HEK293 (cell line): ENCODE data around the gene C1orf167.

ENCODE experiments used
- CTCF ChIA-PET: fragments of 350-600 bp; formaldehyde crosslinking; extraction: SDS; loops from one replicate; lab custom pipeline; 2021; ENCODE audit warnings: antibody characterized with exemption; lab: Yijun Ruan, JAX
- POLR2A ChIA-PET: fragments of 300-600 bp; formaldehyde crosslinking; extraction: SDS; loops from one replicate; lab custom pipeline; 2020; ENCODE audit warnings: antibody characterized with exemption, inconsistent platforms; lab: Yijun Ruan, JAX
- H3K27ac ChIP-seq: fragments of 200-500 bp; sonication (Bioruptor generic); 2 replicates; pipeline ENCODE4 v1.5.1; 2014; ENCODE audit warnings: low read depth, low read length, control low read depth, inconsistent platforms; ENCODE audit errors: extremely low read depth
- H3K36me3 ChIP-seq, 2 experiments: fragments of 200-500 bp in 1 of 2; sonication (Bioruptor generic) in 1 of 2; 1 replicate in 1 of 2; 2 replicates in 1 of 2; pipeline ENCODE4 v1.5.1; 2014 to 2017; ENCODE audit warnings: inconsistent platforms in 2 of 2, low read length in 2 of 2; ENCODE audit not compliant: control insufficient read depth in 2 of 2, insufficient read depth in 1 of 2
- H3K4me1 ChIP-seq: fragments of 200-500 bp; sonication (Bioruptor generic); 2 replicates; pipeline ENCODE4 v1.5.1; 2014; ENCODE audit warnings: mild to moderate bottlenecking, low read length, inconsistent platforms; ENCODE audit not compliant: control insufficient read depth, insufficient read depth
- H3K4me3 ChIP-seq: 2 replicates; pipeline ENCODE4 v1.5.1; 2011; ENCODE audit warnings: low read depth, mild to moderate bottlenecking, control low read depth, low read length, moderate library complexity
- H3K9me3 ChIP-seq: fragments of 200-500 bp; sonication (Bioruptor generic); 2 replicates; pipeline ENCODE4 v1.5.1; 2014; ENCODE audit warnings: low read depth, low read length, inconsistent platforms; ENCODE audit not compliant: control insufficient read depth, insufficient read depth
- KLF10 ChIP-seq: fragments of 450-650 bp; IDR thresholded peaks from 2 replicates; pipeline ENCODE4 v1.5.1; 2018; ENCODE audit warnings: missing biosample characterization, mild to moderate bottlenecking, missing genetic modification characterization
- KLF8 ChIP-seq: fragments of 450-650 bp; formaldehyde crosslinking; IDR thresholded peaks from 2 replicates; pipeline ENCODE4 v1.5.1; 2016; ENCODE audit warnings: missing biosample characterization, missing genetic modification characterization
- MYNN ChIP-seq: fragments of 450-650 bp; formaldehyde crosslinking; IDR thresholded peaks from 2 replicates; pipeline ENCODE4 v1.5.1; 2016; ENCODE audit warnings: missing biosample characterization, missing genetic modification characterization, borderline replicate concordance
- PBX3 ChIP-seq: sonication (generic); formaldehyde crosslinking; IDR thresholded peaks from 2 replicates; pipeline ENCODE4 v1.8.1; 2022; ENCODE audit warnings: mild to moderate bottlenecking, moderate library complexity, missing genetic modification reagents
- PRDM4 ChIP-seq: fragments of 450-650 bp; formaldehyde crosslinking; IDR thresholded peaks from 2 replicates; pipeline ENCODE4 v1.5.1; 2017; ENCODE audit warnings: missing biosample characterization, missing genetic modification characterization
- RBAK ChIP-seq: fragments of 450-650 bp; formaldehyde crosslinking; IDR thresholded peaks from 2 replicates; pipeline ENCODE4 v1.5.1; 2016; ENCODE audit warnings: missing biosample characterization, missing genetic modification characterization
- TRIM28 ChIP-seq: IDR thresholded peaks from 2 replicates; pipeline ENCODE4 v1.6.1; 2011; ENCODE audit warnings: low read length, control low read depth, borderline replicate concordance
- WT1 ChIP-seq: fragments of 450-650 bp; formaldehyde crosslinking; IDR thresholded peaks from 2 replicates; pipeline ENCODE4 v1.5.1; 2016; ENCODE audit warnings: missing biosample characterization, missing genetic modification characterization
- ZBTB1 ChIP-seq: fragments of 450-650 bp; formaldehyde crosslinking; IDR thresholded peaks from 2 replicates; pipeline ENCODE4 v1.5.1; 2016; ENCODE audit warnings: missing biosample characterization, missing genetic modification characterization
- ZFP69B ChIP-seq: fragments of 450-650 bp; formaldehyde crosslinking; IDR thresholded peaks from 2 replicates; pipeline ENCODE4 v1.5.1; 2016; ENCODE audit warnings: missing biosample characterization, missing genetic modification characterization
- ZIC2 ChIP-seq: fragments of 450-650 bp; formaldehyde crosslinking; IDR thresholded peaks from 2 replicates; pipeline ENCODE4 v1.5.1; 2016; ENCODE audit warnings: missing biosample characterization, missing genetic modification characterization
- ZNF2 ChIP-seq: fragments of 450-650 bp; formaldehyde crosslinking; IDR thresholded peaks from 2 replicates; pipeline ENCODE4 v1.5.1; 2016; ENCODE audit warnings: missing biosample characterization, missing genetic modification characterization
- ZNF214 ChIP-seq: fragments of 450-650 bp; formaldehyde crosslinking; IDR thresholded peaks from 2 replicates; pipeline ENCODE4 v1.5.1; 2017; ENCODE audit warnings: missing biosample characterization, mild to moderate bottlenecking, missing genetic modification characterization, borderline replicate concordance
- ZNF518A ChIP-seq: fragments of 450-650 bp; formaldehyde crosslinking; conservative IDR thresholded peaks from 2 replicates; pipeline ENCODE4 v1.5.1; 2016; ENCODE audit warnings: low read depth, missing biosample characterization, missing genetic modification characterization
- ZNF548 ChIP-seq: fragments of 450-650 bp; formaldehyde crosslinking; IDR thresholded peaks from 2 replicates; pipeline ENCODE4 v1.5.1; 2016; ENCODE audit warnings: missing biosample characterization, missing genetic modification characterization
- ZNF571 ChIP-seq: fragments of 450-650 bp; formaldehyde crosslinking; IDR thresholded peaks from 2 replicates; pipeline ENCODE4 v1.5.0; 2017; ENCODE audit warnings: missing biosample characterization, missing genetic modification characterization
- ZNF670 ChIP-seq: fragments of 450-650 bp; formaldehyde crosslinking; IDR thresholded peaks from 2 replicates; pipeline ENCODE4 v1.5.1; 2016; ENCODE audit warnings: missing biosample characterization, missing genetic modification characterization, low read depth
- ZNF701 ChIP-seq: fragments of 450-650 bp; formaldehyde crosslinking; IDR thresholded peaks from 2 replicates; pipeline ENCODE4 v1.5.1; 2016; ENCODE audit warnings: missing biosample characterization, missing genetic modification characterization

C1orf167 gene

GRCh38 chr1:11746092-11746491 lies 15.9 kb upstream of the C1orf167 start (continued):
- TF ChIP-seq PRDM4 = no peak

- POLR2A ChIA-PET = no interaction called here
- TF ChIP-seq ZNF571 (tag by site-specific recombination) (no peak), ZNF214 (no peak), ZFP69B (no peak), KLF8 (no peak), ZNF701 (tag by site-specific recombination) (no peak), RBAK (tag by site-specific recombination) (no peak), ZNF670 (tag by site-specific recombination) (no peak), WT1 (tag by site-specific recombination) (no peak), ZNF2 (tag by site-specific recombination) (no peak), ZBTB1 (tag by site-specific recombination) (no peak), ZNF548 (tag by site-specific recombination) (no peak), ZNF518A (tag by site-specific recombination) (no peak), TRIM28 (no peak), ZIC2 (tag by site-specific recombination) (no peak), PBX3 (CRISPR knock-in tag) (no peak), KLF10 (tag by site-specific recombination) (no peak), MYNN (no peak)
- CTCF ChIA-PET = no interaction called here
- H3K27ac ChIP-seq = no peak overlapping the region
- no peak overlapping the region for H3K4me3 ChIP-seq
- H3K4me1 ChIP-seq = no peaks in the 10 kb centered on the region
- H3K36me3 ChIP-seq = peaks cover 0 to 44% of the 10 kb centered on the region in 2 experiments; a peak in 1 of 3 replicates
- H3K9me3 ChIP-seq = no peaks in the 10 kb centered on the region
Observed at GRCh38 chr1:11746795-11747487, 15.1 kb upstream of the C1orf167 start.
